ENCODE measurements around the gene EXT2.

DNA sequence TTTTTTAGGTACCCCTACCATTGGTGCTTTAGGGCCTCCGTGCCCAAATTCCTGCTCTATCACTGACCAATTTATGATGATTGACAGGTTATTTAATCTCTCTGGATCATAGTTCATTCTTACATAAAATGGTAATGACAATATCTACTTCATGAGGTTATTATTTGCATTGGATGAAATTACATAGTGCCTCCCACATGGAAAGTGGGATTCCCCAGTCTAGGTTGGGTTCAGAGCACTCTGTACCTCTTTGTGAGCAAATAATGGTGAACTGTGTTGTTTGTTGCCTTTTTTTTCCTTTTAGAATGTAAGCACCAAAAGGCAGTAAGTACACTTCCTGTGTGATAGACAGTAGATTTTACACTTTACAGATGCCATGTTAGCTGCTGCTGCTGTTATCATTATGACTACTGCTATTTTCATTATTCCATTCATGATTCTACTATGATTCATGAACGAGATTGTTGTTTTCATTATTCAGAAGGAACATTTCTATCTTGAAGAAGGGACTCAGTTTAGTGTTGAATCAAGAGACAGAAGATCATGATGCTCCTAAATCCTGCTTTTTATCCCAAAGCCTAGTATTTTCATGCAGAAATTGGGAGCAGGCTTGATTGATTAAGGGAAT is 113.6 kb downstream of the EXT2 start:
- TF ChIP-seq EZH2 (conservative IDR thresholded peaks at IDR 0.05; ENCODE audit: low read depth, low read length), result no peak
- TF ChIP-seq ZNF10 (CRISPR knock-in tag; IDR thresholded peaks at IDR 0.05; ENCODE audit: borderline replicate concordance, low read depth), result no peak
- no peak for TF ChIP-seq GATAD2A (CRISPR knock-in tag; IDR thresholded peaks at IDR 0.05)
- no peak for TF ChIP-seq TEAD2 (CRISPR knock-in tag; IDR thresholded peaks at IDR 0.05)
- TF ChIP-seq POLR2A (IDR thresholded peaks at IDR 0.05; ENCODE audit: insufficient read depth in 1 of 2, low read depth in 2 of 2, low read length in 2 of 2), result no peak
- no peak for TF ChIP-seq KAT7 (CRISPR knock-in tag; IDR thresholded peaks at IDR 0.05; ENCODE audit: borderline replicate concordance)
- TF ChIP-seq, protein P1, sequence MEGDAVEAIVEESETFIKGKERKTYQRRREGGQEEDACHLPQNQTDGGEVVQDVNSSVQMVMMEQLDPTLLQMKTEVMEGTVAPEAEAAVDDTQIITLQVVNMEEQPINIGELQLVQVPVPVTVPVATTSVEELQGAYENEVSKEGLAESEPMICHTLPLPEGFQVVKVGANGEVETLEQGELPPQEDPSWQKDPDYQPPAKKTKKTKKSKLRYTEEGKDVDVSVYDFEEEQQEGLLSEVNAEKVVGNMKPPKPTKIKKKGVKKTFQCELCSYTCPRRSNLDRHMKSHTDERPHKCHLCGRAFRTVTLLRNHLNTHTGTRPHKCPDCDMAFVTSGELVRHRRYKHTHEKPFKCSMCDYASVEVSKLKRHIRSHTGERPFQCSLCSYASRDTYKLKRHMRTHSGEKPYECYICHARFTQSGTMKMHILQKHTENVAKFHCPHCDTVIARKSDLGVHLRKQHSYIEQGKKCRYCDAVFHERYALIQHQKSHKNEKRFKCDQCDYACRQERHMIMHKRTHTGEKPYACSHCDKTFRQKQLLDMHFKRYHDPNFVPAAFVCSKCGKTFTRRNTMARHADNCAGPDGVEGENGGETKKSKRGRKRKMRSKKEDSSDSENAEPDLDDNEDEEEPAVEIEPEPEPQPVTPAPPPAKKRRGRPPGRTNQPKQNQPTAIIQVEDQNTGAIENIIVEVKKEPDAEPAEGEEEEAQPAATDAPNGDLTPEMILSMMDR (CRISPR knock-in tag; IDR thresholded peaks at IDR 0.05), result no peak
- no peak for TF ChIP-seq ATF1 (CRISPR knock-in tag; IDR thresholded peaks at IDR 0.05)
- no peak for TF ChIP-seq MED1 (CRISPR knock-in tag; IDR thresholded peaks at IDR 0.05)
- no peak for TF ChIP-seq GTF3A (CRISPR knock-in tag; conservative IDR thresholded peaks at IDR 0.05)
- TF ChIP-seq TAF1 (CRISPR knock-in tag; IDR thresholded peaks at IDR 0.05), result no peak
- no peak for TF ChIP-seq ASH2L (IDR thresholded peaks at IDR 0.05; ENCODE audit: insufficient read length, low read depth, low read length)
